Keratinocyte (primary cell): ENCODE results near the gene LRRC63.

Source experiments
- EZH2 ChIP-seq: IDR thresholded peaks from one replicate; pipeline ENCODE4 v1.6.1; 2012; ENCODE audit warnings: inconsistent platforms, mild to moderate bottlenecking, low read length, moderate library complexity
- TF ChIP-seq, protein P1 (sequence below), 3 experiments: IDR thresholded peaks in 1 of 3; conservative IDR thresholded peaks in 1 of 3; optimal IDR thresholded peaks in 1 of 3; 2 replicates in 2 of 3; 3 replicates in 1 of 3; pipeline versions ENCODE3 to v1.5.1; 2011; ENCODE audit warnings: low read length in 3 of 3, mild to moderate bottlenecking in 3 of 3, moderate library complexity in 2 of 3, control low read depth in 1 of 3, inconsistent platforms in 1 of 3; ENCODE audit not compliant: insufficient read depth in 2 of 3; ENCODE audit errors: extremely low read depth in 1 of 3

DNA sequence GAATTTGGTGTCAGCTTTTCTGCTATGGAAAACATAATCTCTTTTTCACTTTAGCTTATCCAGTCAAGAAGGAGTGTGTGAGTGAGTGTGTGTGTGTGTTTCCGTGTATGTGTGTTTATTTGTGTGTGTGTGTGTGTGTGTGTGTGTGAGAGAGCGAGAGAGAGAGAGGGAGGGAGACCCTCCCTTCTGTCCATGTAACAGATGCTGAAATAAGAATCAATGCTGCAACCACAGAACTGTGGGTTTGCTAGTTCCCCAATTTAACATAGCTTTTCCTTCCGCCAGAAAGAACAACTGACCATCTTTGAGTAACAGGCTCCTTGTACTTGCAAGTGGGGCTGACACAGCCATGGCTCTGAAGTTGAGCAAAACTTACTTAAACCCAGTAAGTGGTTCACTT, 35.0 kb upstream of the LRRC63 start:
- TF ChIP-seq, protein P1, sequence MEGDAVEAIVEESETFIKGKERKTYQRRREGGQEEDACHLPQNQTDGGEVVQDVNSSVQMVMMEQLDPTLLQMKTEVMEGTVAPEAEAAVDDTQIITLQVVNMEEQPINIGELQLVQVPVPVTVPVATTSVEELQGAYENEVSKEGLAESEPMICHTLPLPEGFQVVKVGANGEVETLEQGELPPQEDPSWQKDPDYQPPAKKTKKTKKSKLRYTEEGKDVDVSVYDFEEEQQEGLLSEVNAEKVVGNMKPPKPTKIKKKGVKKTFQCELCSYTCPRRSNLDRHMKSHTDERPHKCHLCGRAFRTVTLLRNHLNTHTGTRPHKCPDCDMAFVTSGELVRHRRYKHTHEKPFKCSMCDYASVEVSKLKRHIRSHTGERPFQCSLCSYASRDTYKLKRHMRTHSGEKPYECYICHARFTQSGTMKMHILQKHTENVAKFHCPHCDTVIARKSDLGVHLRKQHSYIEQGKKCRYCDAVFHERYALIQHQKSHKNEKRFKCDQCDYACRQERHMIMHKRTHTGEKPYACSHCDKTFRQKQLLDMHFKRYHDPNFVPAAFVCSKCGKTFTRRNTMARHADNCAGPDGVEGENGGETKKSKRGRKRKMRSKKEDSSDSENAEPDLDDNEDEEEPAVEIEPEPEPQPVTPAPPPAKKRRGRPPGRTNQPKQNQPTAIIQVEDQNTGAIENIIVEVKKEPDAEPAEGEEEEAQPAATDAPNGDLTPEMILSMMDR (optimal IDR thresholded peaks at IDR 0.05 in 1 of 3, IDR thresholded peaks at IDR 0.05 in 1 of 3, conservative IDR thresholded peaks at IDR 0.05 in 1 of 3; ENCODE audit: extremely low read depth in 1 of 3, insufficient read depth in 2 of 3, low read length in 3 of 3): no peak
- no peak for TF ChIP-seq EZH2
